GM19395 (cell line): Measurements from ENCODE around the gene OTX1.

Experiments used
- ATAC-seq: cut with Tn5 transposase; IDR thresholded peaks from one replicate; pipeline ENCODE4 v1.9.1; 2021; ENCODE audit warnings: mild to moderate bottlenecking, moderate library complexity; ENCODE audit not compliant: unreplicated experiment

Gene OTX1

GRCh38 chr2:63046961-63047320, 3.7 kb upstream of the OTX1 start:
- no peak for ATAC-seq

GRCh38 chr2:63047321-63048279, 3.0 kb upstream of the OTX1 start:
- no peak for ATAC-seq

GRCh38 chr2:63048367-63049171, 2.1 kb upstream of the OTX1 start:
- no peak for ATAC-seq

GRCh38 chr2:63049211-63049969, 1.2 kb upstream of the OTX1 start:
- ATAC-seq, result no peak

- ATAC-seq, result peak; percentile 29
Observed at GRCh38 chr2:63049970-63050333, 678 bp upstream of the OTX1 start.

GRCh38 chr2:63051042-63051794, 588 bp downstream of the OTX1 start:
- no peak for ATAC-seq

- ATAC-seq, result no peak
Observed at GRCh38 chr2:63051795-63052333, 1.2 kb downstream of the OTX1 start.

GRCh38 chr2:63052411-63053080, 1.9 kb downstream of the OTX1 start:
- no peak for ATAC-seq

- ATAC-seq, result no peak
Observed at GRCh38 chr2:63053081-63053888, 2.7 kb downstream of the OTX1 start.

- no peak for ATAC-seq
Observed at GRCh38 chr2:63053889-63054602, 3.4 kb downstream of the OTX1 start.

- no peak for ATAC-seq
Observed at GRCh38 chr2:63054841-63055225, 4.2 kb downstream of the OTX1 start.

GRCh38 chr2:63055226-63056106, 4.8 kb downstream of the OTX1 start:
- no peak for ATAC-seq

GRCh38 chr2:63056107-63057050, 5.7 kb downstream of the OTX1 start:
- ATAC-seq, result no peak

GRCh38 chr2:63057249-63058143, 6.9 kb downstream of the OTX1 start:
- no peak for ATAC-seq
